Diencephalon (tissue), 1 donor: ENCODE data around the gene CYB561. TPM values are rescaled to one million over a fixed set of nuclear protein-coding genes. Genes with fewer than 3 reads are reported as not detected.

Experiments used
- small RNA-seq: library from RNA; depleted of rRNA; stranded (forward); fragments of <200 nt; gene quantifications from one replicate; pipeline ENCODE3, GENCODE V24; 2014
- total RNA-seq: library from RNA; depleted of rRNA; stranded (reverse); fragments of >200 nt; gene quantifications from one replicate; pipeline ENCODE4 v1.2.3, GENCODE V29; 2014

Gene CYB561
- 61.6 TPM for total RNA-seq

GRCh38 chr17:63445954-63446752, at the start of gene CYB561:
CYB561 (minus strand) TSS chr17:63446306; CDS start chr17:63437547, 8,759 bp downstream.

GRCh38 chr17:63476854-63477479, 30.9 kb upstream of the CYB561 start, which contains the start of gene ACE:
ACE (plus strand) TSS chr17:63477061; CDS start chr17:63477095, 34 bp downstream.

Small RNAs within 50 kb of the gene (small RNA-seq; reads per million reads assigned to genes)
- not detected for gene AC005828.6

Other genes with a start within 250 kb of the CYB561 start
- 6.9 TPM for gene ACE, start 30.8 kb upstream of the CYB561 start, total RNA-seq
- 0.69 TPM for gene KCNH6, start 77.1 kb upstream of the CYB561 start, total RNA-seq
- gene DCAF7, start 104.2 kb upstream of the CYB561 start, total RNA-seq = 51.0 TPM
- 10.1 TPM for gene TACO1, start 154.6 kb upstream of the CYB561 start, total RNA-seq
- 19.4 TPM for gene MAP3K3, start 176.1 kb upstream of the CYB561 start, total RNA-seq